Lung (tissue), 12 donors: ENCODE measurements around the gene SLC9A9. TPM values are rescaled to one million over a fixed set of nuclear protein-coding genes. Genes with fewer than 3 reads are reported as not detected.

Source experiments
- ATAC-seq: fragments of 200-7000 bp; cut with Tn5 transposase; one replicate; pipeline ENCODE4 v1.9.1; 2020; ENCODE audit warnings: moderate number of reproducible peaks; ENCODE audit not compliant: insufficient read depth, low FRiP score
- DNase-seq, 3 donors: peaks; one replicate each; pipeline ENCODE4 v3.0.0-alpha.2; 2013 to 2017
- H3K27ac ChIP-seq, 2 donors: one replicate each; pipeline ENCODE4 v1.5.1; 2013; ENCODE audit warnings: mild to moderate bottlenecking in 2 of 2, moderate library complexity in 2 of 2, control low read depth in 1 of 2, inconsistent platforms in 1 of 2, low read depth in 1 of 2, low read length in 1 of 2
- H3K27me3 ChIP-seq, 3 donors: one replicate each; pipeline ENCODE4 v1.5.1; 2013; ENCODE audit warnings: low read length in 2 of 3; ENCODE audit not compliant: control insufficient read depth in 3 of 3, insufficient read depth in 3 of 3
- H3K36me3 ChIP-seq, 4 donors: one replicate each; pipeline ENCODE4 v1.5.1; 2013; ENCODE audit warnings: low read length in 4 of 4, mild to moderate bottlenecking in 1 of 4, moderate library complexity in 1 of 4; ENCODE audit not compliant: control insufficient read depth in 4 of 4, insufficient read depth in 4 of 4
- H3K4me1 ChIP-seq, 5 donors: one replicate each; pipeline ENCODE4 v1.5.1; 2013; ENCODE audit warnings: low read length in 5 of 5, mild to moderate bottlenecking in 2 of 5, moderate library complexity in 1 of 5; ENCODE audit not compliant: control insufficient read depth in 5 of 5, insufficient read depth in 5 of 5
- H3K4me3 ChIP-seq: one replicate; pipeline ENCODE4 v1.5.1; 2013; ENCODE audit warnings: mild to moderate bottlenecking, control low read depth, moderate library complexity
- H3K9ac ChIP-seq, 2 donors: one replicate each; pipeline ENCODE4 v1.5.1; 2013; ENCODE audit warnings: low read length in 2 of 2, control low read depth in 1 of 2; ENCODE audit not compliant: insufficient read depth in 1 of 2
- H3K9me3 ChIP-seq, 4 donors: one replicate each; pipeline ENCODE4 v1.5.1; 2013; ENCODE audit warnings: low read length in 3 of 4, mild to moderate bottlenecking in 1 of 4, moderate library complexity in 1 of 4; ENCODE audit not compliant: control insufficient read depth in 4 of 4, insufficient read depth in 3 of 4
- WGBS, 2 donors: extraction: QIAGEN DNeasy Blood & Tissue Kit; methylation state at CpG; one replicate each; pipeline ENCODE4 v1.1.7; 2013; 5-methylcytosine and 5-hydroxymethylcytosine counted together
- polyA plus RNA-seq, 2 donors: library from polyadenylated mRNA; stranded (reverse); fragments of 200-250 nt; gene quantifications; one replicate each; pipeline ENCODE4 v1.2.1, GENCODE V29; 2013
- total RNA-seq, 2 donors: library from RNA; depleted of rRNA in 1 of 2; stranded (reverse); fragments of >200 nt in 1 of 2; gene quantifications; one replicate each; pipeline ENCODE4 v1.2.1, GENCODE V29; 2014 to 2021
- TF ChIP-seq, protein P1 (sequence below): IDR thresholded peaks from 2 replicates; pipeline ENCODE4 v1.5.1; 2012; ENCODE audit warnings: mild to moderate bottlenecking; ENCODE audit errors: control extremely low read depth, extremely low read depth
- donor health status: control.
- donor health status: control.
- donor health status: Bipolar disorder and iron deficiency.
- donor health status: healthy.
- donor health status: DM: yes; HTN: yes; CAD: no.

Gene SLC9A9
- total and polyA plus RNA-seq, 4 donors, result 2.2 to 66.3 (median 8.2) TPM

DNA sequence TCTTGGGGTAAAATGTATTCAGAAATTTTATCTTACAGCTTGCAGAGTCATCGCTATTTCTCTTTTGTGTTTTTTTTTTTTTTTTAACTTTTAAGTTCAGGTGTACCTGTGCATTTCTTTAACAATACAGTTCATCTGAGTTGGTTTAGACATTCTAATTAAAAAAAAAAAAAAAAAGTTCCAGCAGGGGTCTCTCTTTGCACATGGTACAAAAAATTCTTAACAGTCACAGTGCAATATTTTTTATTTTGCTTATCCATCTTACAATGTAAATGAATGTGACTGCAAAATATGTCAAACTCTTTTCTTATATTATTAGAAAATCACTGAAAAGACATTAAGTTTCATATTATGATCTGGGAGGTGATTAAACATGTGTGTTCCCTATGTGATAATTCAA is 47.5 kb upstream of the SLC9A9 start:
- DNase-seq (peak in 2 of 3 donors; percentile 46 to 59), ATAC-seq (no peak)
- no peak overlapping the region for H3K9ac ChIP-seq
- H3K27me3 ChIP-seq, result no peaks in the 10 kb centered on the region
- H3K4me3 ChIP-seq, result no peak overlapping the region
- H3K4me1 ChIP-seq, result peaks cover 0 to 15% (median 5%) of the 10 kb centered on the region in 5 donors
- H3K36me3 ChIP-seq, result no peaks in the 10 kb centered on the region
- no peak overlapping the region for H3K27ac ChIP-seq
- TF ChIP-seq, protein P1, sequence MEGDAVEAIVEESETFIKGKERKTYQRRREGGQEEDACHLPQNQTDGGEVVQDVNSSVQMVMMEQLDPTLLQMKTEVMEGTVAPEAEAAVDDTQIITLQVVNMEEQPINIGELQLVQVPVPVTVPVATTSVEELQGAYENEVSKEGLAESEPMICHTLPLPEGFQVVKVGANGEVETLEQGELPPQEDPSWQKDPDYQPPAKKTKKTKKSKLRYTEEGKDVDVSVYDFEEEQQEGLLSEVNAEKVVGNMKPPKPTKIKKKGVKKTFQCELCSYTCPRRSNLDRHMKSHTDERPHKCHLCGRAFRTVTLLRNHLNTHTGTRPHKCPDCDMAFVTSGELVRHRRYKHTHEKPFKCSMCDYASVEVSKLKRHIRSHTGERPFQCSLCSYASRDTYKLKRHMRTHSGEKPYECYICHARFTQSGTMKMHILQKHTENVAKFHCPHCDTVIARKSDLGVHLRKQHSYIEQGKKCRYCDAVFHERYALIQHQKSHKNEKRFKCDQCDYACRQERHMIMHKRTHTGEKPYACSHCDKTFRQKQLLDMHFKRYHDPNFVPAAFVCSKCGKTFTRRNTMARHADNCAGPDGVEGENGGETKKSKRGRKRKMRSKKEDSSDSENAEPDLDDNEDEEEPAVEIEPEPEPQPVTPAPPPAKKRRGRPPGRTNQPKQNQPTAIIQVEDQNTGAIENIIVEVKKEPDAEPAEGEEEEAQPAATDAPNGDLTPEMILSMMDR, result no peak
- no peaks in the 10 kb centered on the region for H3K9me3 ChIP-seq
- 86 to 89% methylated on average over 1 of the region's 1 CpG for WGBS, 2 donors

DNA sequence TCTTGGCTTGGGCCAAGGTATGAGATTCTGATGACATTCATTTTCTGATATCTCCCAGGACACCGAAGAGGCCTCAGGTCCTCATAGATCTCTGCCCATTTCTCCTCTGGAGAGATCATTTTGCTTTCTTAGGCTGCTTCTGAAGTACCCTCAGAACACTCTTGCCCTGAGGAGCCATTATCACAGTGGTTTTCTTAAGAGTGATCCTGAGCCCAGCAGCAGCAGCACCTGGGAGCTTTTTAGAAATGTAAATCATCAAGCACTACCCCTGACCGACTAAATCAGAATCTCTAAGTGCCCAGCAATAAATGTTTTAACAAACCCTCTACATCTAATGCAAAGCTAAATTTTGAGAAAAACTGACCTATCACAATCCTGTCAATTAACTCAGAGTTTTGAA is 40.6 kb upstream of the SLC9A9 start:
- no peak for DNase-seq
- Histone ChIP-seq H3K4me1 (peaks cover 0 to 13% (median 0%) of the 10 kb centered on the region in 5 donors), H3K27me3 (no peaks in the 10 kb centered on the region), H3K9ac (no peak overlapping the region), H3K4me3 (no peak overlapping the region), H3K9me3 (peaks cover 0 to 1% (median 0%) of the 10 kb centered on the region in 4 donors), H3K36me3 (no peaks in the 10 kb centered on the region), H3K27ac (no peak overlapping the region)
- ATAC-seq, result no peak
- TF ChIP-seq, protein P1, result no peak
- 71 to 81% methylated on average over 2 of the region's 2 CpGs for WGBS, 2 donors

DNA sequence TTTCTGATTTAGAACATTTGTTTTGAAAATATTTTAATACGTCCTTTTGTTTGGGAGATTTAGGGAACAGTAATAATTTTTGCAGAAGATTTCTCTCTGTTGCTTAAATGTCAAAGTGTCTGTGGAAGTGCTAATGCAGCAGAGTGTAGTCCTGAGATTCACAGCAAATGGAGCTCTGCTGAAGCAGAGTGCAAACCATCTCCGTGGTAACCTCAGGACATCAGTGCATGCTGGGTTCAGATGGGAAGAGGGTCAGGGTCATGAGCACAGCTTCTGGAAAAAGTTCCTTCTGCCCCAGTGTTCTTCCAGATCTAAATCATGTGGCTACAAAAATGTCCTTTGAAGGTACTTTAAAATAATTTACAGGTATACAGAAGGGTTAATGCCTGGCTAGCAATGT is 39.9 kb upstream of the SLC9A9 start:
- no peak for DNase-seq
- peaks cover 0 to 1% (median 0%) of the 10 kb centered on the region in 4 donors for H3K9me3 ChIP-seq
- WGBS, 2 donors, result 74 to 89% methylated on average over 2 of the region's 2 CpGs
- no peak overlapping the region for H3K9ac ChIP-seq
- no peaks in the 10 kb centered on the region for H3K27me3 ChIP-seq
- no peaks in the 10 kb centered on the region for H3K36me3 ChIP-seq
- H3K27ac ChIP-seq, result no peak overlapping the region
- H3K4me3 ChIP-seq, result no peak overlapping the region
- TF ChIP-seq, protein P1, result no peak
- H3K4me1 ChIP-seq, result peaks cover 0 to 13% (median 0%) of the 10 kb centered on the region in 5 donors
- ATAC-seq, result no peak

DNA sequence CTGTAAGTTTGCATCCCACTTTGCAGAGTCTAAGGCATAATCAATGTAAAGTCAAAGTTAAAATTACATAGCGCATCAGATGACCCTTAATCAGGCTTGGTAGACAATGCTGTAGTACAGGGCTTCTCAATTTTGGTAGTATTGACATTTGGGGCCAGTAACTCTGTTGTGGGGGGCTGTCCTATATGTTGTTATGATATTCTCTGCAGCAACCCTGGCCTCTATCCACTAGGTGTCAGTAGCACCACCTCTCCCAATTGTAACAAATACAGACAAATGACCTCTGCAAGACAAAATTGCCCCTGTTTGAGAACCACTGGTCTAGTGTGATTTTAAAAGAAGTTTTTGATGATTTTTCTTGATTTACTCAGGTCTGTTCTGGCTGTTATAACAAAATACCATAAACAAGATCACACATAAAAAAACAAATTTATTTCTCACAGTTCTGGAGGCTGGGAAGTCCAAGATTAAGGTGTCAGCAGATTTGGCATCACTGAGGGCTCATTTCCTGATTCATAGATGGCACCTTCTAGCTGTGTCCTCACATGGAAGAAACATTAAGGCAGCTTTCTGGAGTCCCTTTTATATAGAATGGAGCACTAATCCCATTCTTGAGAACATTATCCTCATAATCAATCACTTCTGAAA is 37.6 kb upstream of the SLC9A9 start:
- no peaks in the 10 kb centered on the region for H3K36me3 ChIP-seq
- peaks cover 0 to 13% (median 0%) of the 10 kb centered on the region in 5 donors for H3K4me1 ChIP-seq
- no peak for ATAC-seq
- H3K27me3 ChIP-seq, result no peaks in the 10 kb centered on the region
- H3K9me3 ChIP-seq, result peaks cover 0 to 1% (median 0%) of the 10 kb centered on the region in 4 donors
- H3K9ac ChIP-seq, result no peak overlapping the region
- no peak overlapping the region for H3K4me3 ChIP-seq
- peak in 2 of 3 donors; percentile 53 to 58 for DNase-seq
- H3K27ac ChIP-seq, result no peak overlapping the region
- TF ChIP-seq, protein P1, result peak; percentile 32
- WGBS, 2 donors, result 93 to 95% methylated on average over 1 of the region's 1 CpG
